Bronchial epithelial cell (primary cell): ENCODE measurements around the gene MRTFA. TPM values are rescaled to one million over a fixed set of nuclear protein-coding genes. Genes with fewer than 3 reads are reported as not detected.
"Not testable (repeated sequence)": the region's sequence is repeated elsewhere in the genome, so short reads cannot be mapped to it uniquely, and the experiment has no call there.

Experiments used
- DNase-seq: peaks from one replicate; pipeline ENCODE4 v3.0.0-alpha.2; 2010; ENCODE audit warnings: low read depth
- FAIRE-seq: peaks from 2 replicates; lab custom pipeline; 2011; peaks lifted over from hg19 to GRCh38; lab: Jason Lieb, UNC
- H3K27me3 ChIP-seq: 2 replicates; pipeline ENCODE4 v1.5.1; 2011; ENCODE audit warnings: low read length; ENCODE audit not compliant: control insufficient read depth, insufficient read depth
- H3K36me3 ChIP-seq: 2 replicates; pipeline ENCODE4 v1.5.1; 2011; ENCODE audit warnings: low read length; ENCODE audit not compliant: control insufficient read depth, insufficient read depth
- H3K4me3 ChIP-seq: 2 replicates; pipeline ENCODE4 v1.5.1; 2011; ENCODE audit warnings: mild to moderate bottlenecking, low read depth, low read length, control low read depth
- CTCF ChIP-seq: IDR thresholded peaks from 2 replicates; pipeline ENCODE4 v1.5.1; 2011; ENCODE audit warnings: mild to moderate bottlenecking, moderate library complexity, low read length, control low read depth, inconsistent platforms; ENCODE audit not compliant: insufficient read depth, severe bottlenecking
- total RNA-seq: library from RNA; depleted of rRNA; stranded (reverse); fragments of >200 nt; gene quantifications from 2 replicates; pipeline ENCODE4 v1.2.1, GENCODE V29; 2014

Gene MRTFA
- total RNA-seq, 1 donor from 2014 or later = 25.3 TPM

GRCh38 chr22:40387746-40388145, 248.8 kb downstream of the MRTFA start:
- peak; percentile 47 for DNase-seq
- no peak for TF ChIP-seq CTCF
- Histone ChIP-seq H3K27me3 (no peaks in the 10 kb centered on the region), H3K36me3 (no peaks in the 10 kb centered on the region), H3K4me3 (no peak overlapping the region)
- FAIRE-seq = peak; percentile 62

- Histone ChIP-seq H3K36me3 (no peaks in the 10 kb centered on the region), H3K27me3 (no peaks in the 10 kb centered on the region), H3K4me3 (no peak overlapping the region)
- FAIRE-seq = no peak
- peak; percentile 46 for DNase-seq
- no peak for TF ChIP-seq CTCF
Measured at GRCh38 chr22:40385036-40385782, 251.3 kb downstream of the MRTFA start.

- TF ChIP-seq CTCF = no peak
- FAIRE-seq (no peak), DNase-seq (no peak)
- H3K4me3 ChIP-seq = no peak overlapping the region
- H3K36me3 ChIP-seq = no peaks in the 10 kb centered on the region
- no peaks in the 10 kb centered on the region for H3K27me3 ChIP-seq
Measured at GRCh38 chr22:40383905-40384304, 252.6 kb downstream of the MRTFA start.

- H3K27me3 ChIP-seq = no peaks in the 10 kb centered on the region
- no peak for FAIRE-seq
Measured at GRCh38 chr22:40381461-40381860, 255.1 kb downstream of the MRTFA start.

GRCh38 chr22:40378448-40378847, 258.1 kb downstream of the MRTFA start:
- H3K27me3 ChIP-seq, H3K36me3 ChIP-seq: not testable (repeated sequence)

More at GRCh38 chr22:40381461-40381860, 255.1 kb downstream of the MRTFA start:
- no peak for DNase-seq
- Histone ChIP-seq H3K4me3 (no peak overlapping the region), H3K36me3 (no peaks in the 10 kb centered on the region)
- no peak for TF ChIP-seq CTCF

GRCh38 chr22:40377931-40378330, 258.6 kb downstream of the MRTFA start:
- Histone ChIP-seq H3K27me3 (no peaks in the 10 kb centered on the region), H3K4me3 (no peak overlapping the region), H3K36me3 (peaks cover 1% of the 10 kb centered on the region)
- no peak for TF ChIP-seq CTCF
- FAIRE-seq (peak; percentile 75), DNase-seq (peak; percentile 83)

More at GRCh38 chr22:40378448-40378847, 258.1 kb downstream of the MRTFA start:
- DNase-seq, FAIRE-seq, H3K4me3 ChIP-seq: not testable (repeated sequence)
